Prostate gland (tissue), 2 donors: ENCODE data around the gene SCTR. TPM values are rescaled to one million over a fixed set of nuclear protein-coding genes. Genes with fewer than 3 reads are reported as not detected.

Source experiments
- DNase-seq: peaks from one replicate; pipeline ENCODE4 v3.0.0-alpha.2; 2019; ENCODE audit warnings: low spot score
- H3K27ac ChIP-seq, 2 donors: fragments of 200-600 bp; sonication (generic); 2 replicates each; pipeline ENCODE4 v1.5.1; 2017 to 2019
- H3K27me3 ChIP-seq: fragments of 200-600 bp; sonication (generic); replicated peaks from 2 replicates; pipeline ENCODE4 v1.5.1; 2019; ENCODE audit not compliant: insufficient read depth
- H3K36me3 ChIP-seq, 2 donors: fragments of 200-600 bp; sonication (generic); 1 replicate in 1 of 2; 2 replicates in 1 of 2; pipeline versions ENCODE4 v1.5.1 to v1.8.1; 2017 to 2019
- H3K4me1 ChIP-seq: fragments of 200-600 bp; sonication (generic); replicated peaks from 2 replicates; pipeline ENCODE4 v1.5.1; 2019
- H3K4me3 ChIP-seq, 2 donors: fragments of 200-600 bp; sonication (generic); 2 replicates each; pipeline ENCODE4 v1.5.1; 2017 to 2019
- H3K9me3 ChIP-seq: fragments of 200-600 bp; sonication (generic); 2 replicates; pipeline ENCODE4 v1.5.1; 2017
- POLR2A ChIP-seq: fragments of 450-650 bp; IDR thresholded peaks from one replicate; pipeline ENCODE4 v1.6.1; 2016; ENCODE audit warnings: antibody characterized with exemption, mild to moderate bottlenecking
- POLR2AphosphoS5 ChIP-seq: sonication (generic); formaldehyde crosslinking; IDR thresholded peaks from one replicate; pipeline ENCODE4 v1.6.1; 2017; ENCODE audit warnings: antibody characterized with exemption
- WGBS: methylation state at CpG from one replicate; pipeline ENCODE4 v1.1.5; 2018; 5-methylcytosine and 5-hydroxymethylcytosine counted together
- intact Hi-C: fragments of 100-400 bp; cut with DNase I; formaldehyde crosslinking; loops from one replicate; pipeline ENCODE4 v1.14.2; 2022
- total RNA-seq, 2 donors: library from RNA; depleted of rRNA; stranded (reverse); fragments of >200 nt; gene quantifications; one replicate each; pipeline ENCODE4 v1.1.0, GENCODE V29; 2016
- TF ChIP-seq, protein P1 (sequence below), 4 experiments: fragments of 200-600 bp in 2 of 4; fragments of 450-650 bp in 2 of 4; sonication (generic) in 2 of 4; IDR thresholded peaks; 1 replicate in 3 of 4; 2 replicates in 1 of 4; pipeline ENCODE4 v1.5.1; 2016 to 2019; ENCODE audit warnings: antibody characterized with exemption in 4 of 4, mild to moderate bottlenecking in 2 of 4, moderate library complexity in 2 of 4

The SCTR gene
- total RNA-seq, 2 donors from 2014 or later: not detected

DNA sequence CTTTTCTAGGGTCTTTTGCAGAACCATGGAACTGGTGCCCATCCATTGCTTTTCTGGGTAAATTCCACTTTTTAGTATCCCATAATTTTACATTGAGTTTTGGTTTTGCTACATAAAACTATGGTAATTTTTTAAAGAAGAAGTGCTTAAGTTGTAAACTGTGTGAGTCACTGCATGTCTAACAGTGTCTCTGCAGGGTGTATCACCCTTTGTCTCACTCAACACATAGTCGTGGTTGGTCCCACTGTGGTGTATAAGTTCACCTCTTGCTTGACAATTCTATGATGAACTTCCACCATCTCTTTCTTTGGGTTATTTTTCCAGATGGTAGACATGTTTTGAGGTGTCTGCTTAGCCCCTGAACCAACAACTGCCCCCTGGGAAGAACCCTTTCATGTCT lies 10.5 kb downstream of the SCTR start:
- WGBS: 63% methylated on average over 1 of the region's 1 CpG
- no peak overlapping the region for H3K27ac ChIP-seq
- peaks cover 4% of the 10 kb centered on the region for H3K27me3 ChIP-seq
- H3K36me3 ChIP-seq: no peaks in the 10 kb centered on the region
- intact Hi-C loops: no loop called here
- H3K9me3 ChIP-seq: no peaks in the 10 kb centered on the region
- no peaks in the 10 kb centered on the region for H3K4me1 ChIP-seq
- no peak for DNase-seq
- H3K4me3 ChIP-seq: no peak overlapping the region
- TF ChIP-seq POLR2A (no peak), POLR2AphosphoS5 (no peak)
- TF ChIP-seq, protein P1, sequence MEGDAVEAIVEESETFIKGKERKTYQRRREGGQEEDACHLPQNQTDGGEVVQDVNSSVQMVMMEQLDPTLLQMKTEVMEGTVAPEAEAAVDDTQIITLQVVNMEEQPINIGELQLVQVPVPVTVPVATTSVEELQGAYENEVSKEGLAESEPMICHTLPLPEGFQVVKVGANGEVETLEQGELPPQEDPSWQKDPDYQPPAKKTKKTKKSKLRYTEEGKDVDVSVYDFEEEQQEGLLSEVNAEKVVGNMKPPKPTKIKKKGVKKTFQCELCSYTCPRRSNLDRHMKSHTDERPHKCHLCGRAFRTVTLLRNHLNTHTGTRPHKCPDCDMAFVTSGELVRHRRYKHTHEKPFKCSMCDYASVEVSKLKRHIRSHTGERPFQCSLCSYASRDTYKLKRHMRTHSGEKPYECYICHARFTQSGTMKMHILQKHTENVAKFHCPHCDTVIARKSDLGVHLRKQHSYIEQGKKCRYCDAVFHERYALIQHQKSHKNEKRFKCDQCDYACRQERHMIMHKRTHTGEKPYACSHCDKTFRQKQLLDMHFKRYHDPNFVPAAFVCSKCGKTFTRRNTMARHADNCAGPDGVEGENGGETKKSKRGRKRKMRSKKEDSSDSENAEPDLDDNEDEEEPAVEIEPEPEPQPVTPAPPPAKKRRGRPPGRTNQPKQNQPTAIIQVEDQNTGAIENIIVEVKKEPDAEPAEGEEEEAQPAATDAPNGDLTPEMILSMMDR (IDR thresholded peaks at IDR 0.05): no peak

DNA sequence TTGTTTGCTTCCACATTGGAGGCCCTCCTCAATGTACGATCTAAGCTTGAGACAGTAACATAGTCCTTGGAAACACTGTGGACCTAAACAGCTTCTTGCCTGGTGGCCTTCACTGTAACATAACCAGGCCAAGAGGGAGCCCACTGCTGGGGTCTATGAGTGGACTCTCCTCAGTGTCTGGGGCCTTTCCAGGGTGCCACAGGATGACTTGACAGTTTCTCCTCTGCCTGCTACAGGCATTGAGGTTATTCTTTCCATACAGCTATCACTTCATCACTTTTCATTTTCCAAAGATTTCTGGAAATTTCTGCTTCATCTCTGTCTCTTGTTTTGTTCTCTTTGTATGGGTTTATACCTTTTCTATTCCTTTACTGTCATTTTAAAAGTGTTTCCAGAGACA lies 11.3 kb downstream of the SCTR start:
- DNase-seq: no peak
- no peak overlapping the region for H3K27ac ChIP-seq
- no peak overlapping the region for H3K4me3 ChIP-seq
- peaks cover 4% of the 10 kb centered on the region for H3K27me3 ChIP-seq
- 88% methylated on average over 1 of the region's 1 CpG for WGBS
- intact Hi-C loops: no loop called here
- H3K36me3 ChIP-seq: no peaks in the 10 kb centered on the region
- TF ChIP-seq POLR2A (no peak), POLR2AphosphoS5 (no peak)
- TF ChIP-seq, protein P1 (IDR thresholded peaks at IDR 0.05): no peak
- no peaks in the 10 kb centered on the region for H3K4me1 ChIP-seq
- no peaks in the 10 kb centered on the region for H3K9me3 ChIP-seq

DNA sequence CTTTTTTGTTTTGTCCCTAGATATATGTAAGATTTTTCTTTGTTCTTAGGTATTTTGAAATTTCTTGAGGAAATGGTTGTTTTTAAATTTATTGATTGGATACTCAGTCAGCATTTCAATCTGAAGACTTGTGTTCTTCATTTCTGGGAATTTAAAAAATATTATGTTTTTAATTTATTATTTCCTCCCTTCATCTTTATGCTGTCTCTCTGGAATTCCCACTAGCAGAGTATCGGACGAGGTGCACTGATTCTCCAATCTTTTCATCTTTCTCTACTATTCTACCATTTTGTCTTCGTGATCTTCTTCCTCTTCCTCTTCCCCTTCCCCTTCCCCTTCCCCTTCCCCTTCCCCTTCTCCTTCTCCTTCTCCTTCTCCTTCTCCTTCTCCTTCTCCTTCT lies 12.3 kb downstream of the SCTR start:
- WGBS: 89% methylated on average over 3 of the region's 3 CpGs

DNA sequence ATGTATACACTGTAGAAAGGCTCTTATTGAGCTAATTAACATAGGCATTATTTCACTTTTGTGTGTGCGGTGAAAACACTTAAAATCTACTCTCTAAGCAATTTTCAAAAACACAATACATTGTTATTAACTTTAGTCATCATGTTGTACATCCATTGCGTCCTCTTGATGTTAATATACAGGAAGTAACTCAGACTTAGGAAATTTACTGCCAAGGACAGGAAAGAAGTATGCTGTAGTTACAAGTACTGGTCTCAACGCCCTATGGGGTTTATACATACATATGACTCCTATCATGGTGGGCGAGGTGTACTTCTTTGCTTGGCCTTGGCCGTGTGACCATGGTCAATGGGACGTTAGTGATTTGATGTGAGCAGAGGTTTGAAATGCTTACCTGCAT lies 15.5 kb downstream of the SCTR start:
- TF ChIP-seq, protein P1 (IDR thresholded peaks at IDR 0.05): no peak
- DNase-seq: no peak
- no peaks in the 10 kb centered on the region for H3K9me3 ChIP-seq
- intact Hi-C loops: no loop called here
- peaks cover 4% of the 10 kb centered on the region for H3K27me3 ChIP-seq
- no peaks in the 10 kb centered on the region for H3K36me3 ChIP-seq
- H3K4me1 ChIP-seq: no peaks in the 10 kb centered on the region
- H3K27ac ChIP-seq: no peak overlapping the region
- H3K4me3 ChIP-seq: no peak overlapping the region
- WGBS: 80% methylated on average over 6 of the region's 6 CpGs

More for the DNA sequence above, 12.3 kb downstream of the SCTR start:
- intact Hi-C loops: no loop called here
- Histone ChIP-seq H3K36me3 (no peaks in the 10 kb centered on the region), H3K27me3 (peaks cover 4% of the 10 kb centered on the region), H3K27ac (no peak overlapping the region), H3K4me3 (no peak overlapping the region), H3K4me1 (no peaks in the 10 kb centered on the region), H3K9me3 (no peaks in the 10 kb centered on the region)
- TF ChIP-seq POLR2AphosphoS5 (no peak), POLR2A (no peak)
- TF ChIP-seq, protein P1 (IDR thresholded peaks at IDR 0.05): no peak
- DNase-seq: no peak

DNA sequence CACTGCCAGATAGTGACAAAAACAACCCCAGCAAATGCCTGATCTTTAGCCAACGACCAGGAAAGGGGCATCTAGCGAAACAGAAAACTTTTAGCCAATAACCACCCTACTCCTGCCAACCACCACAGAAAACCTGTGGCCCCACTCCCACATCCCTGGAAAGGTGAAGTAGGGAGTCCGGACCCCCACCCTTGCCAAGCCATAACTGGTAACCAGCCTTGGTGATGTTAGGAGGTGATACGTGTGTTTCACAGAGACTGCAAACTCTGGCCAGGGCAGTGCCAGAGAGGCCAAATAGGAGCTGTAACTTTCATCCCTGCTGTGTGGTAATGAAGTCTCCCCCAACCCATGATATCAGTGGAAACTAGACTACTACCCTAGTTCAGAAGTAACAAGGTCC lies 27.6 kb downstream of the SCTR start:
- DNase-seq: no peak
- intact Hi-C loops: no loop called here
- no peaks in the 10 kb centered on the region for H3K27me3 ChIP-seq
- H3K4me3 ChIP-seq: no peak overlapping the region
- H3K27ac ChIP-seq: no peak overlapping the region
- H3K36me3 ChIP-seq: no peaks in the 10 kb centered on the region
- H3K4me1 ChIP-seq: peaks cover 3% of the 10 kb centered on the region
- 74% methylated on average over 4 of the region's 4 CpGs for WGBS
- H3K9me3 ChIP-seq: no peaks in the 10 kb centered on the region
- no peak for TF ChIP-seq POLR2AphosphoS5
- TF ChIP-seq, protein P1 (IDR thresholded peaks at IDR 0.05): no peak
- no peak for TF ChIP-seq POLR2A
